ENCODE measurements around the gene SMIM43. TPM values are rescaled to one million over a fixed set of nuclear protein-coding genes. Genes with fewer than 3 reads are reported as not detected.

SMIM43 gene
- total RNA-seq, 4 donors from 2014 or later = not detected

DNA sequence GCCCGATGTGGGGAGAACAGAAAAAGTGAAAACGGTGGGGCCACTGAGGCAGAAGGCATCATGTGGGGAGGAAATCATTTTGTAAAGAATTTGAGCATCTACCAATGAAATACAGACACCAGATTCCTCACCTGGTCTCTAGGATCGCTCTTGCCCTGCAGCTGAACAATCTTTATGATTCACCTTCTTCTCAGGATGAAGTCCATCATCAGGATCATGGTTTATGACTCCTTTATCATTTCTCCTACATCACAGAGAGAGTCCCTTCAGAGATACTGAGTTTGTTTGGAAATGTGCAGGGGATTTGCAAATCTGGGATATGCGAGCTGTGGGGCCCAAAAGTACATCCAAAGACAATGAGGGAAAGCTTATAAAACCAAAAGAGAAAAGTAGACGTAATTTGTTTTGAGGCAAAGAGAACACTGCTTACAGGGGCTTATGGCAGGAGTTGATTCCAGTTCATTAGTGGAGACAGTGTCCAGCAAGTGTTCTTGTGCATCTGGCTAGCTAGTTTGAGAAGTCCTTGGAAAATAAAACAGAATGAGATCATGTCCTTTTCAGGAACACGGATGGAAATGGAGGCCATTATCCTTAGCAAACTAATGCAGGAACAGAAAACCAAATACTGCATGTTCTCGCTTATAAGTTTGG, 52.8 kb downstream of the SMIM43 start:
- DNase-seq (ENCODE audit: low spot score in 2 of 2) = no peak
- H3K4me3 ChIP-seq (ENCODE audit: low read depth, poor library complexity, severe bottlenecking) = no peak overlapping the region
- intact Hi-C loops (cut with DNase I; ENCODE audit: low total_unique reads) = no loop called here
- TF ChIP-seq POLR2A (IDR thresholded peaks at IDR 0.05) = no peak
- TF ChIP-seq, protein P1, sequence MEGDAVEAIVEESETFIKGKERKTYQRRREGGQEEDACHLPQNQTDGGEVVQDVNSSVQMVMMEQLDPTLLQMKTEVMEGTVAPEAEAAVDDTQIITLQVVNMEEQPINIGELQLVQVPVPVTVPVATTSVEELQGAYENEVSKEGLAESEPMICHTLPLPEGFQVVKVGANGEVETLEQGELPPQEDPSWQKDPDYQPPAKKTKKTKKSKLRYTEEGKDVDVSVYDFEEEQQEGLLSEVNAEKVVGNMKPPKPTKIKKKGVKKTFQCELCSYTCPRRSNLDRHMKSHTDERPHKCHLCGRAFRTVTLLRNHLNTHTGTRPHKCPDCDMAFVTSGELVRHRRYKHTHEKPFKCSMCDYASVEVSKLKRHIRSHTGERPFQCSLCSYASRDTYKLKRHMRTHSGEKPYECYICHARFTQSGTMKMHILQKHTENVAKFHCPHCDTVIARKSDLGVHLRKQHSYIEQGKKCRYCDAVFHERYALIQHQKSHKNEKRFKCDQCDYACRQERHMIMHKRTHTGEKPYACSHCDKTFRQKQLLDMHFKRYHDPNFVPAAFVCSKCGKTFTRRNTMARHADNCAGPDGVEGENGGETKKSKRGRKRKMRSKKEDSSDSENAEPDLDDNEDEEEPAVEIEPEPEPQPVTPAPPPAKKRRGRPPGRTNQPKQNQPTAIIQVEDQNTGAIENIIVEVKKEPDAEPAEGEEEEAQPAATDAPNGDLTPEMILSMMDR (IDR thresholded peaks at IDR 0.05) = no peak
- 54 to 58% methylated on average over 7 of the region's 7 CpGs for WGBS, 2 donors

- WGBS, 2 donors = 4 to 5% methylated on average over 18 of the region's 18 CpGs
- DNase-seq (ENCODE audit: low spot score in 2 of 2) = peak; percentile 69 to 96
- TF ChIP-seq, protein P1 (IDR thresholded peaks at IDR 0.05) = no peak
- TF ChIP-seq POLR2A (IDR thresholded peaks at IDR 0.05) = no peak
- intact Hi-C loops (cut with DNase I; ENCODE audit: low total_unique reads) = no loop called here
- no peak overlapping the region for H3K4me3 ChIP-seq (ENCODE audit: low read depth, poor library complexity, severe bottlenecking)
Observed at GRCh38 chr4:121711263-121712000, 53.5 kb downstream of the SMIM43 start.

GRCh38 chr4:121709766-121710405, 55.1 kb downstream of the SMIM43 start:
- 92 to 97% methylated on average over 3 of the region's 3 CpGs for WGBS, 2 donors
- no peak for TF ChIP-seq POLR2A (IDR thresholded peaks at IDR 0.05)
- TF ChIP-seq, protein P1 (IDR thresholded peaks at IDR 0.05) = no peak
- intact Hi-C loops (cut with DNase I; ENCODE audit: low total_unique reads) = no loop called here
- H3K4me3 ChIP-seq (ENCODE audit: low read depth, poor library complexity, severe bottlenecking) = no peak overlapping the region
- no peak for DNase-seq (ENCODE audit: low spot score in 2 of 2)

Other genes with a start within 250 kb of the SMIM43 start
- gene ANXA5, start 68.2 kb downstream of the SMIM43 start, total RNA-seq = 100 to 1,000 TPM in 2 of 4 donors, 10 to 100 TPM in 2; 78.1 to 137 (median 94.2) TPM
- gene EXOSC9, start 36.2 kb upstream of the SMIM43 start, total RNA-seq = 10 to 100 TPM; 15.2 to 35.7 (median 21.2) TPM
- 1 to 10 TPM; 2.0 to 7.3 (median 4.0) TPM for gene CCNA2, start 58.7 kb upstream of the SMIM43 start, total RNA-seq
- gene BBS7, start 105.3 kb upstream of the SMIM43 start, total RNA-seq = 10 to 100 TPM; 11.7 to 19.8 (median 11.9) TPM
- gene TRPC3, start 186.9 kb upstream of the SMIM43 start, total RNA-seq = under 1 TPM; 0.06 to 0.38 (median 0.25) TPM